GM12878 (cell line): Measurements from ENCODE around the gene SLC35A4. TPM values are rescaled to one million over a fixed set of nuclear protein-coding genes. Genes with fewer than 3 reads are reported as not detected.

Experiments
- ATAC-seq: fragments of 200-7000 bp; cut with Tn5 transposase; 3 replicates; pipeline ENCODE4 v1.9.1; 2020; ENCODE audit warnings: mild to moderate bottlenecking, moderate library complexity
- BruUV-seq: library from RNA; stranded (reverse); fragments of 400-500 nt; replicated peaks from 2 replicates; lab custom pipeline; 2021; lab: Mats Ljungman, UMichigan
- CTCF ChIA-PET: fragments of 300-600 bp; sonication (Branson Sonifier 250); formaldehyde crosslinking; extraction: SDS; loops from one replicate; lab custom pipeline; 2021; ENCODE audit warnings: inconsistent platforms; lab: Yijun Ruan, JAX
- POLR2A ChIA-PET: fragments of 350-600 bp; formaldehyde crosslinking; extraction: SDS; loops from one replicate; lab custom pipeline; 2021; ENCODE audit warnings: inconsistent platforms; lab: Charles Lee
- RAD21 ChIA-PET: fragments of 300-600 bp; sonication (Branson Sonifier 250); formaldehyde crosslinking; loops from one replicate; lab custom pipeline; 2023; ENCODE audit warnings: antibody characterized with exemption; ENCODE audit not compliant: unreplicated experiment; lab: Charles Lee
- SMC1A ChIA-PET: fragments of 300-600 bp; sonication (Branson Sonifier 250); formaldehyde crosslinking; loops from one replicate; lab custom pipeline; 2023; ENCODE audit not compliant: unreplicated experiment, uncharacterized antibody; lab: Charles Lee
- DNase-seq: peaks from one replicate; pipeline ENCODE4 v3.0.0-alpha.2; 2011; ENCODE audit warnings: low read depth, low spot score
- FAIRE-seq: peaks from 3 replicates; lab custom pipeline; 2011; peaks lifted over from hg19 to GRCh38; lab: Jason Lieb, UNC
- H2AFZ ChIP-seq: 2 replicates; pipeline ENCODE4 v1.6.0; 2011; ENCODE audit warnings: low read depth, low read length, control low read depth; ENCODE audit not compliant: control insufficient read depth
- H3K27ac ChIP-seq: 2 replicates; pipeline ENCODE4 v1.5.1; 2011; ENCODE audit warnings: control low read depth; ENCODE audit not compliant: control insufficient read depth, insufficient read depth
- H3K27me3 ChIP-seq, 2 experiments: replicated peaks in 1 of 2; 2 replicates each; pipeline versions ENCODE4 v1.6.0 to v1.6.1; 2011; ENCODE audit warnings: low read length in 1 of 2; ENCODE audit not compliant: control insufficient read depth in 2 of 2, insufficient read depth in 2 of 2
- H3K36me3 ChIP-seq, 2 experiments: 2 replicates each; pipeline ENCODE4 v1.5.1; 2011; ENCODE audit warnings: low read length in 1 of 2; ENCODE audit not compliant: control insufficient read depth in 2 of 2, insufficient read depth in 2 of 2
- H3K4me1 ChIP-seq: 2 replicates; pipeline ENCODE4 v1.6.1; 2011; ENCODE audit warnings: mild to moderate bottlenecking, low read length, moderate library complexity, mixed read lengths; ENCODE audit not compliant: control insufficient read depth, insufficient read depth
- H3K4me2 ChIP-seq: 2 replicates; pipeline ENCODE4 v1.6.0; 2011; ENCODE audit warnings: control low read depth; ENCODE audit not compliant: control insufficient read depth, insufficient read depth
- H3K4me3 ChIP-seq: fragments of 200-600 bp; sonication (generic); 2 replicates; pipeline ENCODE4 v1.5.1; 2016
- H3K79me2 ChIP-seq: 2 replicates; pipeline ENCODE4 v1.6.0; 2011; ENCODE audit warnings: low read length; ENCODE audit not compliant: control insufficient read depth, insufficient read depth
- H3K9ac ChIP-seq: 2 replicates; pipeline ENCODE4 v1.8.0; 2011; ENCODE audit warnings: low read length, control low read depth, mixed read lengths; ENCODE audit not compliant: control insufficient read depth, insufficient read depth
- H3K9me3 ChIP-seq: replicated peaks from 3 replicates; pipeline ENCODE4 v1.5.1; 2011; ENCODE audit warnings: mild to moderate bottlenecking, low read length; ENCODE audit not compliant: control insufficient read depth, insufficient read depth
- H4K20me1 ChIP-seq: 2 replicates; pipeline ENCODE4 v1.6.0; 2011; ENCODE audit not compliant: control insufficient read depth, insufficient read depth
- CBX5 ChIP-seq: sonication (generic); IDR thresholded peaks from 2 replicates; pipeline ENCODE4 v1.6.1; 2016; ENCODE audit warnings: low read depth, moderate library complexity, mild to moderate bottlenecking, inconsistent platforms
- CREB1 ChIP-seq: IDR thresholded peaks from 2 replicates; pipeline ENCODE4 v1.6.1; 2012; ENCODE audit warnings: low read depth, mild to moderate bottlenecking, inconsistent platforms
- CTCF ChIP-seq, 3 experiments: IDR thresholded peaks in 2 of 3; conservative IDR thresholded peaks in 1 of 3; 2 replicates each; pipeline ENCODE4 v1.5.1; 2011; ENCODE audit warnings: low read depth in 3 of 3, low read length in 3 of 3, mild to moderate bottlenecking in 3 of 3, control low read depth in 2 of 3, moderate library complexity in 2 of 3, inconsistent platforms in 1 of 3, mixed read lengths in 1 of 3; ENCODE audit not compliant: control insufficient read depth in 2 of 3, insufficient read depth in 1 of 3; ENCODE audit errors: extremely low read depth in 1 of 3
- E2F8 ChIP-seq: fragments of 450-650 bp; IDR thresholded peaks from 2 replicates; pipeline ENCODE4 v1.6.1; 2018; ENCODE audit warnings: mild to moderate bottlenecking, low read depth, moderate library complexity; ENCODE audit not compliant: partially characterized antibody
- HDAC6 ChIP-seq: fragments of 200-600 bp; sonication (generic); IDR thresholded peaks from one replicate; pipeline ENCODE4 v1.8.0; 2017; ENCODE audit warnings: antibody characterized with exemption; ENCODE audit not compliant: unreplicated experiment
- IKZF1 ChIP-seq: fragments of 450-650 bp; conservative IDR thresholded peaks from 2 replicates; pipeline ENCODE4 v1.6.1; 2017; ENCODE audit warnings: antibody characterized with exemption, mild to moderate bottlenecking
- KDM1A ChIP-seq: fragments of 200-600 bp; sonication (generic); IDR thresholded peaks from 2 replicates; pipeline ENCODE4 v1.6.1; 2016; ENCODE audit warnings: borderline replicate concordance
- MXI1 ChIP-seq: fragments of 150-350 bp; IDR thresholded peaks from 2 replicates; pipeline ENCODE4 v1.6.1; 2011; ENCODE audit warnings: low read depth, mild to moderate bottlenecking, inconsistent platforms, low read length, improper control_type of control experiment
- NRF1 ChIP-seq: conservative IDR thresholded peaks from 2 replicates; pipeline ENCODE4 v1.6.1; 2011; ENCODE audit warnings: mild to moderate bottlenecking, low read depth, low read length, improper control_type of control experiment
- RAD51 ChIP-seq: fragments of 450-650 bp; IDR thresholded peaks from 2 replicates; pipeline ENCODE4 v1.6.1; 2016; ENCODE audit warnings: moderate library complexity, mild to moderate bottlenecking, inconsistent platforms
- SIN3A ChIP-seq: IDR thresholded peaks from 2 replicates; pipeline ENCODE4 v1.6.1; 2012; ENCODE audit warnings: low read depth, low read length, improper control_type of control experiment
- SMC3 ChIP-seq: IDR thresholded peaks from 2 replicates; pipeline ENCODE4 v1.6.1; 2011; ENCODE audit warnings: low read length, improper control_type of control experiment, borderline replicate concordance
- SREBF2 ChIP-seq: IDR thresholded peaks from 2 replicates; pipeline ENCODE4 v1.6.1; 2012; ENCODE audit warnings: mild to moderate bottlenecking, low read length
- STAT1 ChIP-seq: fragments of 450-650 bp; conservative IDR thresholded peaks from 2 replicates; pipeline ENCODE4 v1.6.1; 2014; ENCODE audit warnings: antibody characterized with exemption, mild to moderate bottlenecking
- TCF3 ChIP-seq: IDR thresholded peaks from 2 replicates; pipeline ENCODE4 v1.6.1; 2012; ENCODE audit warnings: low read depth, mild to moderate bottlenecking, low read length, borderline replicate concordance; ENCODE audit not compliant: insufficient read depth
- ZBTB4 ChIP-seq: fragments of 450-650 bp; formaldehyde crosslinking; IDR thresholded peaks from 2 replicates; pipeline ENCODE4 v1.4.0; 2022; ENCODE audit warnings: mild to moderate bottlenecking, moderate library complexity
- ZNF622 ChIP-seq: fragments of 450-650 bp; IDR thresholded peaks from 2 replicates; pipeline ENCODE4 v1.6.1; 2017; ENCODE audit warnings: mild to moderate bottlenecking, inconsistent platforms
- WGBS: methylation state at CpG from one replicate; pipeline ENCODE4 v1.1.6; 2016; ENCODE audit warnings: low lambda C conversion rate; ENCODE audit not compliant: insufficient replicate concordance, insufficient coverage; ENCODE audit errors: missing lambda C conversion rate; 5-methylcytosine and 5-hydroxymethylcytosine counted together
- in situ Hi-C: fragments of 300-500 bp; cut with MboI; formaldehyde crosslinking; loops from 9 replicates; pipeline ENCODE4 v1.14.3; 2018; ENCODE audit warnings: mixed read lengths
- intact Hi-C: fragments of 100-400 bp; cut with micrococcal nuclease; formaldehyde crosslinking; loops from one replicate; pipeline ENCODE4 v1.14.2; 2022; ENCODE audit not compliant: unreplicated experiment
- polyA plus RNA-seq, 11 experiments: library from polyadenylated mRNA; depleted of rRNA in 4 of 11; unstranded in 6 of 11; stranded (reverse) in 5 of 11; fragments of >200 nt; fragmentation: Nextera tagmentation in 4 of 11; fragmentation: Illumina TruSeq in 1 of 11; extraction: Ambion mirVana in 4 of 11; extraction: Trizol in 1 of 11; gene quantifications; 1 replicate in 1 of 11; 2 replicates in 10 of 11; pipeline versions ENCODE4 v1.2.1 to v1.2.3, GENCODE V29; 2011 to 2016; ENCODE audit warnings: inconsistent platforms in 2 of 11, missing spikeins in 2 of 11, low read depth in 1 of 11
- total RNA-seq, 4 experiments: library from RNA; depleted of rRNA in 3 of 4; stranded (reverse); fragments of >200 nt in 3 of 4; fragmentation: Illumina TruSeq in 1 of 4; extraction: Trizol in 1 of 4; gene quantifications; 2 replicates each; pipeline versions ENCODE4 v1.2.1 to v1.2.3, GENCODE V29; 2013 to 2021

SLC35A4 gene
- total and polyA plus RNA-seq, 10 of the 15 experiments (the other 5 are each of a cell fraction or from before 2014, with no cell fraction given), result 23.8 to 167 (median 114) TPM

GRCh38 chr5:140596321-140596741, 31.7 kb downstream of the SLC35A4 start:
- ChIA-PET RAD21 (no interaction called here), CTCF (interaction anchor here (1.9 kb wide), 1 partner anchor 223 kb away, joined by 7 read pairs; no protein-coding TSS in a partner anchor), POLR2A (interaction anchor here (0.6 kb wide), 1 partner anchor 17 kb away, joined by 7 read pairs; no protein-coding TSS in a partner anchor), SMC1A (interaction anchor here (0.6 kb wide), 1 partner anchor 208 kb away, joined by 3 read pairs; no protein-coding TSS in a partner anchor)
- H3K4me1 ChIP-seq, result no peaks in the 10 kb centered on the region
- H2AFZ ChIP-seq, result no peak overlapping the region
- intact Hi-C loops (no loop called here), in situ Hi-C loops (no loop called here)
- 27% methylated on average over 1 of the region's 1 CpG for WGBS
- no peak overlapping the region for H3K9ac ChIP-seq
- no peak for ATAC-seq
- H3K36me3 ChIP-seq, result no peaks in the 10 kb centered on the region
- BruUV-seq, result no TSS peak
- DNase-seq, result no peak
- no peaks in the 10 kb centered on the region for H3K27me3 ChIP-seq
- H3K4me2 ChIP-seq, result no peak overlapping the region
- no peak overlapping the region for H3K27ac ChIP-seq
- no peak for FAIRE-seq
- H4K20me1 ChIP-seq, result no peaks in the 10 kb centered on the region
- no peak overlapping the region for H3K4me3 ChIP-seq
- no peaks in the 10 kb centered on the region for H3K79me2 ChIP-seq
- H3K9me3 ChIP-seq, result no peaks in the 10 kb centered on the region
- TF ChIP-seq CREB1, result no peak
- TF ChIP-seq NRF1, result no peak
- no peak for TF ChIP-seq CTCF (IDR thresholded peaks at IDR 0.05 in 2 of 3, conservative IDR thresholded peaks at IDR 0.05 in 1 of 3; ENCODE audit: control insufficient read depth in 2 of 3, extremely low read depth in 1 of 3, insufficient read depth in 1 of 3, low read depth in 3 of 3, low read length in 3 of 3)
- TF ChIP-seq SMC3, result no peak
- no peak for TF ChIP-seq TCF3
- TF ChIP-seq ZNF622, result no peak
- TF ChIP-seq RAD51, result no peak
- TF ChIP-seq ZBTB4 (CRISPR knock-in tag), result no peak
- no peak for TF ChIP-seq CBX5
- no peak for TF ChIP-seq E2F8
- TF ChIP-seq KDM1A, result no peak
- TF ChIP-seq IKZF1, result no peak
- no peak for TF ChIP-seq STAT1
- TF ChIP-seq MXI1, result no peak
- no peak for TF ChIP-seq SREBF2
- TF ChIP-seq SIN3A, result no peak
- no peak for TF ChIP-seq HDAC6
